ENCODE data around the gene TCP11L2. TPM values are rescaled to one million over a fixed set of nuclear protein-coding genes. Genes with fewer than 3 reads are reported as not detected.
A peak's percentile ranks its signal among the peaks of the same experiment; 100 is the strongest.

The TCP11L2 gene
- total RNA-seq, 1 experiment from 2014 or later: 1.4 TPM

DNA sequence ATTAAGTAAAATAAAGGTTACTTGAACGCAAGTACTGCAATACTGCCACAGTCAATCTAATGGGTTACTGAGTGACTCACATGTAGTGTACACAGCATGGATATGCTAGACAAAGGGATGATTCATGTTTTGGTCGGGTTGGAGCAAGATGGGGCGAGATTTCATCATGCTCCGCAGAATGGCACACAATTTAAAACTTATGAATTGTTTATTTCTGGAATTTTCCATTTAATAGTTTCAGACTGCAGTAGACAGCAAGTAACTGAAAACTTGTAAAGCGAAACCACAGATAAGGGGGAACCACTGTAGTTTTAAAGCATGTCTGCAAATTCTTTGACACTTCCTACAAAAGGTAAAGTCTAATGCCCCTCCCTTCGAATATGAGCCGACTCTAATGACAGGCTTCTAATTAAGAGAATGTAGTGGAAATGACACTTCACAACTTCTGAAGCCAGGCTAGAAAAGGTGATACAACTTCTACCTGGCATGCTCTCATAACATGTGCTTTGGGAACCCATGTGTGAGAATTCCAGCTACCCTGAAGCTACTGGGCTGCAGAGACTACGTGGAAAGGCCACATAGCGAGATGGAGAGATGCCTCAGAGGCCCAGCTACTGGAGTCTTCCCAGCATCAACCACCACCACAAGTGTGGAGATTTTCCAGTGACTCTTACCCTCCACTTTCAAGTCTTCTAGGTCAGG is 13.9 kb upstream of the TCP11L2 start:
- Histone ChIP-seq H3K9me3 (replicated peaks) (no peaks in the 10 kb centered on the region), H3K27me3 (replicated peaks) (no peaks in the 10 kb centered on the region), H3K4me1 (replicated peaks) (peaks cover 21% of the 10 kb centered on the region), H3K27ac (peak overlapping the region; percentile 93), H3K36me3 (no peaks in the 10 kb centered on the region), H3K4me3 (no peak overlapping the region)
- peak; percentile 77 to 79 for DNase-seq (ENCODE audit: low read depth in 1 of 2, low spot score in 2 of 2)

DNA sequence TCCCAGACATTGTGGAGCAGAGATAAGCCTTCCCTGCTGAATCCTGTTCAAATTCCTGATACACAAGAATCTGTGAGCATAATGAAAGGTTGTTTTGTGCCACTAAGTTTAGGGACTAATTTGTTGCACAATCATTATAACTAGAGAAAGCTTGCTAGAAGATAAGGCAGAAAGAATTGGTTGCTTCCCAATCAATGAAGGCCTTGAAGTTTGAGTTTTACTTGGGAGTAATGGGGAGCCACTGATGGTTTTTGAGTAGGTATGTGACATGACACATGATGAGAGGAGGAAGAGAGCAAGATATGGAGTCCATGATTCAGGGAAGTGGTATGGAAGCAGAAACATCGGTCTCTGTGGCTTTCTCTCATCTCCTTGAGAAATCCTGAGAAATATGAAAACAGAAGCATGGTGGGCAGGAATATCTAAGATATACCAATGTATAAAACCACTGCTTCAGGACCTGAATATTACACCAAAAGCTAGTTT is 13.3 kb upstream of the TCP11L2 start:
- H3K27ac ChIP-seq: peak overlapping the region; percentile 93
- no peak overlapping the region for H3K4me3 ChIP-seq
- H3K9me3 ChIP-seq (replicated peaks): no peaks in the 10 kb centered on the region
- no peak for DNase-seq (ENCODE audit: low read depth in 1 of 2, low spot score in 2 of 2)
- H3K27me3 ChIP-seq (replicated peaks): no peaks in the 10 kb centered on the region
- peaks cover 21% of the 10 kb centered on the region for H3K4me1 ChIP-seq (replicated peaks)
- no peaks in the 10 kb centered on the region for H3K36me3 ChIP-seq

DNA sequence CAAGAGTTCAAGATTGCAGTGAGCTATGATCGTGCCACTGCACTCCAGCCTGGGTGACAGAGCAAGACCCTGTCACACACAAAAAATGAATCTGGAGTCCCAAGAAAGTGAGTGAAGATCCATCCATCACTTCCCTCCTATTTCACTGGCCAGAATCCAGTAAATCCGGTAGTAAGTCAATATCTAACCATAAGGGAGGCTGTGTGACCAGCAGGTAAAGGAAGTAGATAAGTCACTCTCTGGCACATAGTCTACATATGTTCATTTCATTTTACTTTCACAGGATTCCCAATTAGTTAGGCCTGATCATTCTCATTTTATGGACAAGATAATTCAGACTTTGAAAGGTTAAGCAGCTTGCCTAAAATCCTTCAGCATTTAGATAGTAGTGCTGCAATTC is 11.9 kb upstream of the TCP11L2 start:
- H3K36me3 ChIP-seq: no peaks in the 10 kb centered on the region
- no peaks in the 10 kb centered on the region for H3K27me3 ChIP-seq (replicated peaks)
- no peak overlapping the region for H3K27ac ChIP-seq
- no peak overlapping the region for H3K4me3 ChIP-seq
- DNase-seq (ENCODE audit: low read depth in 1 of 2, low spot score in 2 of 2): no peak
- H3K9me3 ChIP-seq (replicated peaks): no peaks in the 10 kb centered on the region
- peaks cover 24% of the 10 kb centered on the region for H3K4me1 ChIP-seq (replicated peaks)

DNA sequence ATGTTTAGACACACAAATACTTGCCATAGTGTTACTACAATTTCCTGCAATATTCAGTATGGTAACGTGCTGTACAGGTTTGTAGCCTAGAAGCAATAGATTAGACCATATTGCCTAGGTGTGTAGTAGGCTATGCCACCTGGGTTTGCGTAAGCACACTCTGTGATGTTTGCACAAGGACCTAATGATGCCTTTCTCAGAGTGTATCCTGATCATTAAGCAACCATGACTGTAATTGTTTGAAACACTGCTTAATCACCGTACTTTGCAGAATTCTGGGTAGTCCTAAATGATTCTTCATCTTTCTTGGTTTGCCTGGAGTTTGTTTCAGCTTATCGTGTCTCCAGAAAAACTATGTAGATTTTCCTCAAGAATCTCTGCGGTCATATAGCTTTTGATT is 11.2 kb upstream of the TCP11L2 start:
- no peaks in the 10 kb centered on the region for H3K9me3 ChIP-seq (replicated peaks)
- H3K4me3 ChIP-seq: no peak overlapping the region
- peaks cover 31% of the 10 kb centered on the region for H3K4me1 ChIP-seq (replicated peaks)
- H3K36me3 ChIP-seq: no peaks in the 10 kb centered on the region
- DNase-seq (ENCODE audit: low read depth in 1 of 2, low spot score in 2 of 2): no peak
- H3K27ac ChIP-seq: no peak overlapping the region
- H3K27me3 ChIP-seq (replicated peaks): no peaks in the 10 kb centered on the region

- Histone ChIP-seq H3K4me3 (no peak overlapping the region), H3K27ac (no peak overlapping the region), H3K27me3 (replicated peaks) (no peaks in the 10 kb centered on the region), H3K4me1 (replicated peaks) (peaks cover 35% of the 10 kb centered on the region), H3K9me3 (replicated peaks) (no peaks in the 10 kb centered on the region), H3K36me3 (no peaks in the 10 kb centered on the region)
- no peak for DNase-seq (ENCODE audit: low read depth in 1 of 2, low spot score in 2 of 2)
Measured at GRCh38 chr12:106292339-106292738, 10.2 kb upstream of the TCP11L2 start.

DNA sequence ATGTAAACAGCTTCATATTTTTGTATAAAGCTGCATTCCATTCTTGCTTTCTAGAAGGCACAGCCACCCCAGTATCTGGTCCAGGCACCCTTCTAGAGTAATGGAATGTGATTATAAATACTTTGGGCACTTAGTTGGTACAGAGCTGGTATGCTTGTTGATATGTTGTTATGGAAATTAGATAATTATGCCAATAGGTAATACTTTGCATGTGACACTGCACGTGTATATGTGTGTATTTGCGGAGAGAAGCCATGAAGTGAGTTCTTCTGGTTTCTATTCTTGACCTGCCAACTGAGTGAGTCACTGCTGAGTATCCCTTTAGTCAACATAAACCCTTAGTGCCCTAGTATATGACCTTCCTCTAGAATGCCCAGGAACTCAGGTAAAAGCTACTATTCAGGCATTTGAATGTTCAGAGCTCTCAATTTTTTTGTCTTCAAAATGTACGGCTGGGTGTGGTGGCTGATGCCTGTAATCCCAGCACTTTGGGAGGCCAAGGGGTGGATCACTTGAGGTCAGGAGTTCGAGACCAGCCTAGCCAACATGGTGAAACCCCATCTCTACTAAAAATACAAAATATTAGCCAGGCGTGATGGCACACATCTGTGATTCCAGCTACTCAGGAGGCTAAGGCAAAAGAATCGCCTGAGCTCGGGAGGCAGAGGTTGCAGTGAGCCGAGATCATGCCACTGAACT is 6.2 kb upstream of the TCP11L2 start:
- H3K4me3 ChIP-seq: no peak overlapping the region
- H3K27ac ChIP-seq: peak overlapping the region; percentile 67
- peaks cover 20% of the 10 kb centered on the region for H3K4me1 ChIP-seq (replicated peaks)
- H3K9me3 ChIP-seq (replicated peaks): no peaks in the 10 kb centered on the region
- peak; percentile 54 to 85 for DNase-seq (ENCODE audit: low read depth in 1 of 2, low spot score in 2 of 2)
- H3K36me3 ChIP-seq: no peaks in the 10 kb centered on the region
- no peaks in the 10 kb centered on the region for H3K27me3 ChIP-seq (replicated peaks)

- Histone ChIP-seq H3K27ac (no peak overlapping the region), H3K9me3 (replicated peaks) (no peaks in the 10 kb centered on the region), H3K27me3 (replicated peaks) (no peaks in the 10 kb centered on the region), H3K4me3 (no peak overlapping the region), H3K4me1 (replicated peaks) (peaks cover 28% of the 10 kb centered on the region), H3K36me3 (no peaks in the 10 kb centered on the region)
- no peak for DNase-seq (ENCODE audit: low read depth in 1 of 2, low spot score in 2 of 2)
Measured at GRCh38 chr12:106297075-106297474, 5.5 kb upstream of the TCP11L2 start.

GRCh38 chr12:106297681-106298080 is 4.9 kb upstream of the TCP11L2 start:
- Histone ChIP-seq H3K4me3 (no peak overlapping the region), H3K9me3 (replicated peaks) (no peaks in the 10 kb centered on the region), H3K4me1 (replicated peaks) (peaks cover 30% of the 10 kb centered on the region), H3K27ac (no peak overlapping the region), H3K27me3 (replicated peaks) (no peaks in the 10 kb centered on the region), H3K36me3 (0 out of 2 replicates have a peak, but pooled peaks cover 2% of the 10 kb centered on the region)
- no peak for DNase-seq (ENCODE audit: low read depth in 1 of 2, low spot score in 2 of 2)

- H3K27ac ChIP-seq: no peak overlapping the region
- H3K9me3 ChIP-seq (replicated peaks): no peaks in the 10 kb centered on the region
- peaks cover 38% of the 10 kb centered on the region for H3K4me1 ChIP-seq (replicated peaks)
- DNase-seq (ENCODE audit: low read depth in 1 of 2, low spot score in 2 of 2): no peak
- 0 out of 2 replicates have a peak, but pooled peaks cover 4% of the 10 kb centered on the region for H3K36me3 ChIP-seq
- no peaks in the 10 kb centered on the region for H3K27me3 ChIP-seq (replicated peaks)
- no peak overlapping the region for H3K4me3 ChIP-seq
Measured at GRCh38 chr12:106299202-106299774, 3.2 kb upstream of the TCP11L2 start.

GRCh38 chr12:106300761-106301160 is 1.8 kb upstream of the TCP11L2 start:
- DNase-seq (ENCODE audit: low read depth in 1 of 2, low spot score in 2 of 2): no peak
- H3K27ac ChIP-seq: no peak overlapping the region
- 0 out of 2 replicates have a peak, but pooled peaks cover 4% of the 10 kb centered on the region for H3K36me3 ChIP-seq

GRCh38 chr12:106301241-106301610 is 1.3 kb upstream of the TCP11L2 start:
- Histone ChIP-seq H3K4me3 (no peak overlapping the region), H3K9me3 (replicated peaks) (no peaks in the 10 kb centered on the region), H3K4me1 (replicated peaks) (peaks cover 30% of the 10 kb centered on the region), H3K27me3 (replicated peaks) (no peaks in the 10 kb centered on the region), H3K36me3 (0 out of 2 replicates have a peak, but pooled peaks cover 4% of the 10 kb centered on the region), H3K27ac (no peak overlapping the region)
- DNase-seq (ENCODE audit: low read depth in 1 of 2, low spot score in 2 of 2): no peak

More at GRCh38 chr12:106300761-106301160, 1.8 kb upstream of the TCP11L2 start:
- no peaks in the 10 kb centered on the region for H3K9me3 ChIP-seq (replicated peaks)
- H3K4me3 ChIP-seq: no peak overlapping the region
- peaks cover 35% of the 10 kb centered on the region for H3K4me1 ChIP-seq (replicated peaks)
- H3K27me3 ChIP-seq (replicated peaks): no peaks in the 10 kb centered on the region

- peak in 1 of 2 experiments; percentile 37 for DNase-seq (ENCODE audit: low read depth in 1 of 2, low spot score in 2 of 2)
- 0 out of 2 replicates have a peak, but pooled peaks cover 4% of the 10 kb centered on the region for H3K36me3 ChIP-seq
- no peaks in the 10 kb centered on the region for H3K9me3 ChIP-seq (replicated peaks)
- peak overlapping the region; percentile 70 for H3K4me3 ChIP-seq
- H3K27ac ChIP-seq: no peak overlapping the region; the same call in 1 of the 2 replicates
- H3K27me3 ChIP-seq (replicated peaks): no peaks in the 10 kb centered on the region
- peaks cover 25% of the 10 kb centered on the region for H3K4me1 ChIP-seq (replicated peaks)
Measured at GRCh38 chr12:106301611-106302321, 767 bp upstream of the TCP11L2 start.

DNA sequence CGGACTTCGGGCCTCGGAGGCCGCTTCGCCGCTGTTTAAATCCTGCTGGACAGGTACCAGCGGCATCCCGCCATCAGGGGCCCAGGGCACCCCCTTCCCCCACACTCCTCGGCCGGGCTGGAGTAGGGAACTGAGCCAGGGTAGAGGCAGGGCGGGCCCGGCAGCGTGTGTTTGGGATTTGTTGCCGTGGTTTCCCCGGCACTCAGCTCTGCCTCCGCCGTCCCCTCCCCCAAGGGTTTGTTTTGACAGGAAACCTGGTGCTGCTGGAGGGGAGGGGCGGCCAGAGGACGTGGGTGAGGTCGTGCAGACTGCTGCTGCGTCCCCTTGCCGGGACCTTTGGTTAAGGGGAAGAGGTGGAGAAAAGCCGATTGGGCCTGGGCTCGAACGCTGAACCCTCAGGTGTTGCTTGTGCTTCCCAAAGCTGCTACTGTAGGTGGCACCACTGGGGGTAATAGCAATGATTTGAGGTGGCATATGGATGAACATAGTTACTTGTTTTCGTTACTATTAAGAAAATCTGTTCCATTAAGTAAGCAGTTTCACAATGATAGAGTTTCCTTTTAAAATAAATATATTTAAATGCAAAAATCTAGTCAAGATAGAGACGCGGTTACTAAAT is 778 bp downstream of the TCP11L2 start:
- Histone ChIP-seq H3K27me3 (replicated peaks) (no peaks in the 10 kb centered on the region), H3K27ac (peak overlapping the region; percentile 100), H3K4me3 (peak overlapping the region; percentile 70), H3K4me1 (replicated peaks) (peaks cover 24% of the 10 kb centered on the region), H3K36me3 (0 out of 2 replicates have a peak, but pooled peaks cover 4% of the 10 kb centered on the region), H3K9me3 (replicated peaks) (no peaks in the 10 kb centered on the region)
- DNase-seq (ENCODE audit: low read depth in 1 of 2, low spot score in 2 of 2): peak; percentile 39 to 73
